Tibial nerve (tissue), 4 donors: Measurements from ENCODE around the gene SCN5A. TPM values are rescaled to one million over a fixed set of nuclear protein-coding genes. Genes with fewer than 3 reads are reported as not detected.

Source experiments
- DNase-seq, 2 donors: peaks; one replicate each; pipeline ENCODE4 v3.0.0-alpha.2; 2019; ENCODE audit warnings: low spot score in 2 of 2
- H3K27ac ChIP-seq, 4 donors: fragments of 200-600 bp; sonication (generic) in 3 of 4; one replicate each; pipeline ENCODE4 v1.5.1; 2017 to 2019; ENCODE audit warnings: mild to moderate bottlenecking in 1 of 4
- H3K27me3 ChIP-seq, 2 donors: fragments of 200-600 bp; sonication (generic) in 1 of 2; one replicate each; pipeline versions ENCODE4 v1.5.1 to v1.6.0; 2017 to 2019
- H3K36me3 ChIP-seq, 3 donors: fragments of 200-600 bp; sonication (generic); one replicate each; pipeline ENCODE4 v1.5.1; 2018 to 2019
- H3K4me1 ChIP-seq, 4 donors: fragments of 200-600 bp; sonication (generic) in 3 of 4; one replicate each; pipeline ENCODE4 v1.5.1; 2017 to 2019
- H3K4me3 ChIP-seq, 4 donors: fragments of 200-600 bp; sonication (generic) in 3 of 4; one replicate each; pipeline ENCODE4 v1.5.1; 2017 to 2019; ENCODE audit warnings: mild to moderate bottlenecking in 1 of 4, moderate library complexity in 1 of 4
- H3K9me3 ChIP-seq, 4 donors: fragments of 200-600 bp; sonication (generic) in 3 of 4; one replicate each; pipeline ENCODE4 v1.5.1; 2017 to 2019
- CTCF ChIP-seq, 5 experiments: fragments of 200-600 bp in 3 of 5; fragments of 450-650 bp in 2 of 5; sonication (generic) in 3 of 5; IDR thresholded peaks; one replicate each; pipeline ENCODE4 v1.5.1; 2016 to 2019; ENCODE audit warnings: antibody characterized with exemption in 5 of 5, mild to moderate bottlenecking in 3 of 5, moderate library complexity in 2 of 5
- EP300 ChIP-seq, 2 donors: sonication (generic); formaldehyde crosslinking; IDR thresholded peaks; one replicate each; pipeline ENCODE4 v1.6.1; 2017; ENCODE audit warnings: antibody characterized with exemption in 2 of 2, mild to moderate bottlenecking in 1 of 2
- POLR2A ChIP-seq, 2 donors: fragments of 450-650 bp; IDR thresholded peaks; one replicate each; pipeline ENCODE4 v1.6.1; 2017; ENCODE audit warnings: antibody characterized with exemption in 2 of 2, mild to moderate bottlenecking in 2 of 2, moderate library complexity in 2 of 2
- WGBS, 2 donors: methylation state at CpG; one replicate each; pipeline ENCODE4 v1.1.5; 2018; 5-methylcytosine and 5-hydroxymethylcytosine counted together
- total RNA-seq, 4 donors: library from RNA; depleted of rRNA; stranded (reverse); fragments of >200 nt; gene quantifications; one replicate each; pipeline ENCODE4 v1.1.0, GENCODE V29; 2016

The SCN5A gene
- total RNA-seq, 4 donors from 2014 or later, result 0.44 to 2.7 (median 1.8) TPM

GRCh38 chr3:38597502-38598060, 51.9 kb downstream of the SCN5A start:
- no peaks in the 10 kb centered on the region for H3K27me3 ChIP-seq
- no peaks in the 10 kb centered on the region for H3K4me1 ChIP-seq
- TF ChIP-seq EP300 (IDR thresholded peaks at IDR 0.05) (no peak), CTCF (IDR thresholded peaks at IDR 0.05) (no peak), POLR2A (IDR thresholded peaks at IDR 0.05) (no peak)
- H3K27ac ChIP-seq, result no peak overlapping the region
- H3K36me3 ChIP-seq, result peaks cover 0 to 33% (median 0%) of the 10 kb centered on the region in 3 donors
- peaks cover 0 to 7% (median 0%) of the 10 kb centered on the region in 4 donors for H3K9me3 ChIP-seq
- WGBS, 2 donors, result 95 to 96% methylated on average over 12 of the region's 12 CpGs
- H3K4me3 ChIP-seq, result no peak overlapping the region
- DNase-seq, result no peak

- Histone ChIP-seq H3K4me1 (no peaks in the 10 kb centered on the region), H3K27ac (no peak overlapping the region), H3K4me3 (no peak overlapping the region), H3K27me3 (no peaks in the 10 kb centered on the region), H3K36me3 (peaks cover 0 to 13% (median 0%) of the 10 kb centered on the region in 3 donors), H3K9me3 (no peaks in the 10 kb centered on the region)
- TF ChIP-seq POLR2A (IDR thresholded peaks at IDR 0.05) (no peak), EP300 (IDR thresholded peaks at IDR 0.05) (no peak), CTCF (IDR thresholded peaks at IDR 0.05) (no peak)
- DNase-seq, result no peak
- 64 to 69% methylated on average over 6 of the region's 6 CpGs for WGBS, 2 donors
These were observed 54.1 kb downstream of the SCN5A start for GRCh38 chr3:38595393-38595792.

- 77 to 81% methylated on average over 2 of the region's 2 CpGs for WGBS, 2 donors
- no peak for TF ChIP-seq EP300 (IDR thresholded peaks at IDR 0.05)
- TF ChIP-seq POLR2A (IDR thresholded peaks at IDR 0.05), result no peak
- no peak for TF ChIP-seq CTCF (IDR thresholded peaks at IDR 0.05)
- no peak overlapping the region for H3K4me3 ChIP-seq
- no peaks in the 10 kb centered on the region for H3K4me1 ChIP-seq
- no peaks in the 10 kb centered on the region for H3K9me3 ChIP-seq
- no peaks in the 10 kb centered on the region for H3K27me3 ChIP-seq
- H3K36me3 ChIP-seq, result peaks cover 0 to 13% (median 0%) of the 10 kb centered on the region in 3 donors
- no peak overlapping the region for H3K27ac ChIP-seq
- no peak for DNase-seq
These were observed 59.0 kb downstream of the SCN5A start for GRCh38 chr3:38590521-38590920.

- H3K4me3 ChIP-seq, result no peak overlapping the region
These were observed 60.2 kb downstream of the SCN5A start for GRCh38 chr3:38588995-38589937.

More at GRCh38 chr3:38588995-38589937, 60.2 kb downstream of the SCN5A start:
- WGBS, 2 donors, result 82 to 83% methylated on average over 20 of the region's 20 CpGs
- H3K27ac ChIP-seq, result no peak overlapping the region
- peaks cover 0 to 14% (median 0%) of the 10 kb centered on the region in 3 donors for H3K36me3 ChIP-seq
- DNase-seq, result no peak
- no peaks in the 10 kb centered on the region for H3K9me3 ChIP-seq
- no peaks in the 10 kb centered on the region for H3K4me1 ChIP-seq
- H3K27me3 ChIP-seq, result no peaks in the 10 kb centered on the region
- TF ChIP-seq CTCF (IDR thresholded peaks at IDR 0.05) (no peak), EP300 (IDR thresholded peaks at IDR 0.05) (no peak), POLR2A (IDR thresholded peaks at IDR 0.05) (no peak)
